ENCODE results near the gene ZNF292. TPM values are rescaled to one million over a fixed set of nuclear protein-coding genes. Genes with fewer than 3 reads are reported as not detected.

Gene ZNF292
- polyA plus RNA-seq, 1 of the 3 experiments (the other 2 are of a cell fraction), result 3.2 TPM

DNA sequence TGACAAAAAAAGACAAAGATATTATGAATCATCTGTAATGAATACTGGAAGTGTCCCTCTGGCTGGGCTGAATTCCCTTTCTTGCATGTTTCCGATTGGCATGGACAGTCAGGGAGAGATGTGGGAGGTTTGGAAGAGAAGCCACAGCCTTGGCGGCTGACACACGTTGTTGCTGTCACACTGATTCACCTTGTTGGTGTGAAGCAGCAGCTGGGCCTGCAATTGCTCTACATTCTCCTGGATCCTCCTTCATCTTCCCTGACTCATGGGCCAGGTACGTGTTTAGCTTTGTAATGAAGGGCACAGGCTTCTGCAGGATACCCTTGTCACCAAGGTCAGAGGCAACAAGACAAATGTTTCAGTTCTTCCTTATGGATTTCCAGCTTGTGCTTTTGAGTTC lies 153.6 kb downstream of the ZNF292 start:
- Histone ChIP-seq H3K79me2 (ENCODE audit: insufficient read depth) (no peaks in the 10 kb centered on the region), H3K27me3 (ENCODE audit: insufficient read depth) (no peaks in the 10 kb centered on the region), H3K36me3 (replicated peaks in 1 of 2; ENCODE audit: control insufficient read depth in 1 of 2, insufficient read depth in 2 of 2, low read length in 1 of 2) (no peaks in the 10 kb centered on the region), H3K9me3 (no peaks in the 10 kb centered on the region), H3K4me3 (ENCODE audit: low read depth in 2 of 2, low read length in 1 of 2) (no peak overlapping the region), H3F3A (replicated peaks; ENCODE audit: insufficient read depth) (no peaks in the 10 kb centered on the region), H2AFZ (ENCODE audit: low read depth) (no peak overlapping the region), H3K4me2 (no peak overlapping the region), H3K9me2 (no peaks in the 10 kb centered on the region), H3K9ac (no peak overlapping the region), H3K4me1 (ENCODE audit: control insufficient read depth in 1 of 2, insufficient read depth in 2 of 2, low read depth in 1 of 2, low read length in 1 of 2) (no peaks in the 10 kb centered on the region; a peak in 1 of 4 replicates), H4K20me1 (ENCODE audit: insufficient read depth) (no peaks in the 10 kb centered on the region), H3K27ac (ENCODE audit: low read depth in 2 of 2, low read length in 1 of 2) (no peak overlapping the region)
- 64% methylated on average over 4 of the region's 4 CpGs for WGBS (ENCODE audit: low lambda C conversion rate)
- ChIA-PET POLR2A (no interaction called here), CTCF (interaction anchor here (1.0 kb wide), 1 partner anchor 12 kb away, joined by 4 read pairs; no protein-coding TSS in a partner anchor)
- no peak for DNase-seq
- TF ChIP-seq CHD2 (IDR thresholded peaks at IDR 0.05; ENCODE audit: low read length, partially characterized antibody) (no peak), NFIC (IDR thresholded peaks at IDR 0.05; ENCODE audit: borderline replicate concordance) (no peak), FOXM1 (IDR thresholded peaks at IDR 0.05; ENCODE audit: low read depth) (no peak), ELF1 (IDR thresholded peaks at IDR 0.05) (no peak), SIN3A (IDR thresholded peaks at IDR 0.05; ENCODE audit: borderline replicate concordance, low read depth, low read length) (no peak), FOXJ3 (CRISPR knock-in tag; IDR thresholded peaks at IDR 0.05) (no peak), SMC3 (IDR thresholded peaks at IDR 0.05; ENCODE audit: low read depth, low read length) (no peak), MEF2A (IDR thresholded peaks at IDR 0.05; ENCODE audit: borderline replicate concordance, low read depth) (no peak), GATA2 (CRISPR knock-in tag; IDR thresholded peaks at IDR 0.05) (no peak), EZH2phosphoT487 (IDR thresholded peaks at IDR 0.05; ENCODE audit: borderline replicate concordance, low read depth) (no peak)
- TF ChIP-seq, protein P1, sequence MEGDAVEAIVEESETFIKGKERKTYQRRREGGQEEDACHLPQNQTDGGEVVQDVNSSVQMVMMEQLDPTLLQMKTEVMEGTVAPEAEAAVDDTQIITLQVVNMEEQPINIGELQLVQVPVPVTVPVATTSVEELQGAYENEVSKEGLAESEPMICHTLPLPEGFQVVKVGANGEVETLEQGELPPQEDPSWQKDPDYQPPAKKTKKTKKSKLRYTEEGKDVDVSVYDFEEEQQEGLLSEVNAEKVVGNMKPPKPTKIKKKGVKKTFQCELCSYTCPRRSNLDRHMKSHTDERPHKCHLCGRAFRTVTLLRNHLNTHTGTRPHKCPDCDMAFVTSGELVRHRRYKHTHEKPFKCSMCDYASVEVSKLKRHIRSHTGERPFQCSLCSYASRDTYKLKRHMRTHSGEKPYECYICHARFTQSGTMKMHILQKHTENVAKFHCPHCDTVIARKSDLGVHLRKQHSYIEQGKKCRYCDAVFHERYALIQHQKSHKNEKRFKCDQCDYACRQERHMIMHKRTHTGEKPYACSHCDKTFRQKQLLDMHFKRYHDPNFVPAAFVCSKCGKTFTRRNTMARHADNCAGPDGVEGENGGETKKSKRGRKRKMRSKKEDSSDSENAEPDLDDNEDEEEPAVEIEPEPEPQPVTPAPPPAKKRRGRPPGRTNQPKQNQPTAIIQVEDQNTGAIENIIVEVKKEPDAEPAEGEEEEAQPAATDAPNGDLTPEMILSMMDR (IDR thresholded peaks at IDR 0.05), result no peak
- TF ChIP-seq, protein P2, sequence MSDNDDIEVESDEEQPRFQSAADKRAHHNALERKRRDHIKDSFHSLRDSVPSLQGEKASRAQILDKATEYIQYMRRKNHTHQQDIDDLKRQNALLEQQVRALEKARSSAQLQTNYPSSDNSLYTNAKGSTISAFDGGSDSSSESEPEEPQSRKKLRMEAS (IDR thresholded peaks at IDR 0.05; ENCODE audit: low read depth), result no peak
- TF ChIP-seq, protein P3, sequence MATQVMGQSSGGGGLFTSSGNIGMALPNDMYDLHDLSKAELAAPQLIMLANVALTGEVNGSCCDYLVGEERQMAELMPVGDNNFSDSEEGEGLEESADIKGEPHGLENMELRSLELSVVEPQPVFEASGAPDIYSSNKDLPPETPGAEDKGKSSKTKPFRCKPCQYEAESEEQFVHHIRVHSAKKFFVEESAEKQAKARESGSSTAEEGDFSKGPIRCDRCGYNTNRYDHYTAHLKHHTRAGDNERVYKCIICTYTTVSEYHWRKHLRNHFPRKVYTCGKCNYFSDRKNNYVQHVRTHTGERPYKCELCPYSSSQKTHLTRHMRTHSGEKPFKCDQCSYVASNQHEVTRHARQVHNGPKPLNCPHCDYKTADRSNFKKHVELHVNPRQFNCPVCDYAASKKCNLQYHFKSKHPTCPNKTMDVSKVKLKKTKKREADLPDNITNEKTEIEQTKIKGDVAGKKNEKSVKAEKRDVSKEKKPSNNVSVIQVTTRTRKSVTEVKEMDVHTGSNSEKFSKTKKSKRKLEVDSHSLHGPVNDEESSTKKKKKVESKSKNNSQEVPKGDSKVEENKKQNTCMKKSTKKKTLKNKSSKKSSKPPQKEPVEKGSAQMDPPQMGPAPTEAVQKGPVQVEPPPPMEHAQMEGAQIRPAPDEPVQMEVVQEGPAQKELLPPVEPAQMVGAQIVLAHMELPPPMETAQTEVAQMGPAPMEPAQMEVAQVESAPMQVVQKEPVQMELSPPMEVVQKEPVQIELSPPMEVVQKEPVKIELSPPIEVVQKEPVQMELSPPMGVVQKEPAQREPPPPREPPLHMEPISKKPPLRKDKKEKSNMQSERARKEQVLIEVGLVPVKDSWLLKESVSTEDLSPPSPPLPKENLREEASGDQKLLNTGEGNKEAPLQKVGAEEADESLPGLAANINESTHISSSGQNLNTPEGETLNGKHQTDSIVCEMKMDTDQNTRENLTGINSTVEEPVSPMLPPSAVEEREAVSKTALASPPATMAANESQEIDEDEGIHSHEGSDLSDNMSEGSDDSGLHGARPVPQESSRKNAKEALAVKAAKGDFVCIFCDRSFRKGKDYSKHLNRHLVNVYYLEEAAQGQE (IDR thresholded peaks at IDR 0.05; ENCODE audit: low read depth, low read length), result no peak

All from SK-N-SH (cell line).